ENCODE data around the gene PRUNE2.

- TF ChIP-seq CTCF (IDR thresholded peaks at IDR 0.05): no peak
- TF ChIP-seq POLR2A (IDR thresholded peaks at IDR 0.05): no peak
These were observed 267.9 kb downstream of the PRUNE2 start for GRCh38 chr9:76638001-76638400.

Data from adrenal gland (tissue), 5 donors.